PC-9 (cell line): ENCODE data around the gene PDE4DIP.
"Not testable (repeated sequence)": the region's sequence is repeated elsewhere in the genome, so short reads cannot be mapped to it uniquely, and the experiment has no call there.

Source experiments
- CTCF ChIP-seq: fragments of 200-600 bp; sonication (generic); conservative IDR thresholded peaks from 2 replicates; pipeline ENCODE4 v1.6.1; 2017; ENCODE audit warnings: mixed run types, antibody characterized with exemption, mild to moderate bottlenecking, moderate library complexity
- EZH2 ChIP-seq: fragments of 200-600 bp; sonication (generic); IDR thresholded peaks from 2 replicates; pipeline ENCODE4 v1.8.0; 2017; ENCODE audit warnings: antibody characterized with exemption, low read depth

- TF ChIP-seq CTCF, EZH2: not testable (repeated sequence)
These were observed at the start of gene PDE4DIP for GRCh38 chr1:148844220-148844619.
